GM19438 (cell line): ENCODE measurements around the gene EPB41L3.
"Not testable (repeated sequence)": the region's sequence is repeated elsewhere in the genome, so short reads cannot be mapped to it uniquely, and the experiment has no call there.

Experiments used
- ATAC-seq: cut with Tn5 transposase; IDR thresholded peaks from one replicate; pipeline ENCODE4 v1.9.1; 2021; ENCODE audit warnings: low read depth; ENCODE audit not compliant: unreplicated experiment

Gene EPB41L3

DNA sequence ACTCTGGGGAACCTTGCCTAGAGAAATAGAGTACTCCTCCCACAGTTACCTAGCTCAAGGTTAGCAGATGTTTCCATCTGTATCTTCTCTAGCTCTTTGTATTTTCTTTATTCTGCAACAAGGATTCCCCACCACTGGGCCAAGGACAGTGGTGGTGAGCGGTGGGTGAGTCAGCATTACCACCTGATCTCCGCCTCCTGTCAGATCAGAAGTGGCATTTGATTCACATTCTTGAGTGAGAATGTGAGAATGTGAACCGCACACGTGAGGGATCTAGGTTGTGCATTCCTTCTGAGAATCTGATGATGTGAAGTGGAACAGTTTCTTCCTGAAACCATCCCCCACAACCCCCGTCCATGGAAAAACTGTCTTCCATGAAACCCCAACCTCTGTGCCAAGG, 9.0 kb downstream of the EPB41L3 start:
- ATAC-seq: no peak

DNA sequence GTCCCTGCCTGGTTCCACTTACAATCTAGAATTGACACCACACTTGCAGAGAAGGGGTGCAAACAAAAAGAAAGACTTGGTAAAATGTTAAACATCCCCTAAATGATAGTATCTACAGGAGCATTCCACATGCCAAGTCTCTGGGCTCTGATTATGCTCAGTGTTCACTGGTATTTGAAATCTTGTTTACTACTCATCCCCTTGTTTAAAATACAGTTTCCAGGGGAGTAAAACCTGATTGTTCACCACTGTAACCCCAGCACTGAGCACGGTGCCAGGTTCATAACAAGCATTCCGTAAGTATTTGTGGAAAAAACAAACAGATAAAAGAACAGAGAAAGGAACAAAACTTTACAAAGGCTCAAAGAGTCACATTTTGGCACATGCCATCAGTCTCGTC, 11.7 kb downstream of the EPB41L3 start:
- no peak for ATAC-seq

DNA sequence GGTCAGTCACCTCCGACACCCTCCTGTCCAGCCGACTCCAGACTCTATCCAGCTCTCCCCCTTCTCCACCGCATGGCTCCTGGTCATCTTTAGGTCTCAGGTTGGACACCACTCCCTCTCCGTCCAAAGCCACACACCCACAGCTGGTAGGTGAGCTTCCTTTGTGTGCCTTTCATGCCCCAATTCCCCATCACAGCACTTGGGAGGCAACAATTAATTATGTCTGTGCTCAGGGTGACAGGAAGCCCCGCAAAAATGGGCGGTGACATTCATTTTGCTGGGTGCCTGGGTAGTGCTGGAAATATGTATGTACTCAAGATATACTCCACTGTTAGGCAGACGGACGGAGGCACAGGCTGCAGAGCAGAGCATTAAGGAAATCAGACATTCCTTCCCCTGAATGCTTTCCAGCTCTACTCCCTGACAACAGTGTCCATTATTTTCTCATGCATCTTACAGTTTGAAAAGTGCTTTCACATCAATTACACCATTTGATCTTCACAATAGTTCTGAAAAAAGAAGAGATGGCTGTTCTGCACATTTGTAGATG, 13.1 kb downstream of the EPB41L3 start:
- ATAC-seq: no peak

DNA sequence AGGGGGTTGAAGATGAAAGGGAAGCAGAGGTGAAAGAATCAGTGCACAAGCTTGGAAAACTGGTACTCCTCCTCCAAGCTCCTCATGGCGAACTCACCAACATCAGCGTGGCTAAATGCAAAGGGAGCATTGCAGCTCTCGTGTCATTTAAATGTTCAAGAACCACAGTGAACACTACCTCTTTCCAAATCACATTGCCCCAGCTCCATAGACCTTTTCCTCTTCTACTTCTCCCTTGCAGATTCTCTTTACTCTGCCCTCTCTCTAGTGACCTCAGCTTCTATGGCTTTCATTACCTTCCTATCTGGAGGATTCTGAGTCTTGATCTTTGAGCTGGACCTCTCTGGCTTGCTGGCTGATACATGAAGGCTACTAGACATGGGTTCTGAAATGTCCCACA, 14.3 kb downstream of the EPB41L3 start:
- no peak for ATAC-seq

DNA sequence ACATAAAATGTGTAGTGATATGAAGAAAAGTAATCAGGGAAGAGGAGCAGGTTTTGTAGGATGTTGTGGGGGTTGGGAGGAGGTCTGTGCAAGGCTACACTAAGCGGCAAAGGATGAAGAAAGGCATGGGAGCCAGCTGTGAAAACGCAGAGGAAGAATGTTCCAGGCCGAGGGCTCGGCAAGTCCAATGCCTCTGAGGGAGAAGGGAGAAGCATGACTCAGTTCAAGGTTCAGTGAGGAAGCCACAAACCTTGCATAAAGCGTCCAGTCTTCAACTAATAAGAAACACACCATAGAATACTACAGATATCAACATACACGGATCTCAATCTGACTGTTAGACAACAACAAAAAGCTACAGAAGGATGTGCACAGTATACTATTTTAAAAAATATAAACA, 16.2 kb downstream of the EPB41L3 start:
- ATAC-seq: no peak

DNA sequence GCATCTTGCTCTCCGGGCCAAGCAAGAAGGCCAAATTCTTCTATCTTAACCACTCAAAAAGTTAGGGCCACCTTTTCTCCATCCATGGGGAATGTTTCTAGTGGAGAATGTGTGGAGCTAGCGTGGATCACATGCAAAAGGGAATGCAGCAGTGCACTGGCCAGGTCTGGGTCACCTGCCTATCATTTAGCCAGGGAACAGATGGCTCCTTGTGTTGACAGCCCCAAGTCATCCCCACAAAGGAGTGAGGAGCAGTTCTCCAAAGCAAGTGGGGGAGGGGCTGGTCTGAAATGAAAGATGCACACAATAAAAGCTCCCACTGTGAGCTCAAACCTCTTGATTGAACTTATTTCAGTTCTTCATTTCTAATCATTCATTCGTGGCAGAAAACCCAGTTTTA, 19.1 kb downstream of the EPB41L3 start:
- ATAC-seq: no peak

DNA sequence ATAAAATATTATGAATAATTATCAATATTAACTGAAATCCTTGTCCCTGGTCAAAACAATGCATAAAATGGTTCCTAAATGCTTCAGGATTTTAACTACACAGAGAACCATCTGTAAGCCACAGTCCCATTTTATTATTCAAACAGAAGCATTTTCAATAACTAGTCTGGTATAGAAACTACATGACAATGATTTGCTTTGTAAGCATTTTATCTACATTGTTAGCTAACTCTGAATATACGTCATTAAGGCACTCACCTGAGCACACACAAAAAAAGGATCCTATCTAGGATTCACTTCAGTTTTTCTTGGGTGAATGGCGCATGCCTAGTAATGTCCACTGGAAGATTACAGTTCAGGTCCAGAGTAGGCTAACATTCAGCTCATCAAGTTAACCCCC, 22.8 kb downstream of the EPB41L3 start:
- ATAC-seq: no peak

DNA sequence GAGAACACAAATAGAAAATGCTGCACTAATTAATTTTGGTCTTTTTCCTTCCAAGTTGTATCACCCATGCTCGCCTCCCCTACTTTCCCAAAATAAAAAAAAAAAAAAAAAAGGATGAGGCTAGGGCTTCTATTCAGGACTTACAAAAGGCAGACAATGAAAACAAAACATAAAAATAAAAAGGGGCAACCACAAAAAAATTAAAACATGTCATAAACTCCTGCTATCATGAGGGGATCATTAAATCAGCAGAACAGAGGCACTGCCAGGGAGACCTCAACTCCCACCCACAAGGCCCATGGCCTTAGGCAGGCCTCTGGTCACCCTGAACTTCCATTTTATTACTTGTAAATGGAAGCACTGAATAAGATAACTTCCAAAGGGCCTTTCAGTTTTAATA, 23.3 kb downstream of the EPB41L3 start:
- no peak for ATAC-seq

DNA sequence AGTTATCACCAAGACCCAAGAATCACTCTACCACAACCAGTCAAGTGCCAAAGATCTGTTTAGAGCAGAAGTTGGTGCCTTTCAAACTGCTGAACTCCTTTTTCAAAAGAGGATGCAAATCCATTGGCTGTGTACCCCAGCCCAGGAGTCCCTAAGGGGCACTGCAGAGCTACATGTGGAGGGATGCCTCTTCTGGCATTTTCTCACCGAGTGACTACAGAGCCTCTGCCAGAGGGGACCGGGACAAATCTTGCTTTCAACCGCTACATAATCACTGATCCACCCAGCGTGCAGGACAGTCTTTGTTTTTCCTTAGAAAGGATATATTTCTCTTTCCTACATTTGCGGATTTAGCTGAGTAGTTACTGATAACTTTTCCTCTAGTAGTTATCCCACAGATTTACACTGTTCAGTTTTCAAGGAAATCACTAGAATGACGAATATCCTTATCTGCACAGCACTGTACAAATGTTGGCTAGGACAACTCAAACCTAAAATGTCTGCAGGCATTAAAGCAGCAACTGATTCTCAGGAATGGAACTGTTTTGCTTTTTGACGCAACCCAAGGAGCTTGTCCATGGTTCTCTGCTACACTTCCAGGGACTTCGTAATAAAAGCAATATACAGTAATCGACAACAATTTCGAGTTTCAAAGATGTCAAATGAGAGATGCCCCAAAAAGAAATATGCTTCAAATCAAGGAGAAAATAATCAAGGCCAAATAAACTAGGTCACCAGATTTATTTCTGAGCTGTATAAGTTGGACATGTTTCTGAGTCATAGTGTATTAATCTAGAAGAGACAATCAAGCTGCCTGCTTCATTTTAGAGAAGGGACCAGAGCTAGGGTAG, 24.1 kb downstream of the EPB41L3 start:
- no peak for ATAC-seq

DNA sequence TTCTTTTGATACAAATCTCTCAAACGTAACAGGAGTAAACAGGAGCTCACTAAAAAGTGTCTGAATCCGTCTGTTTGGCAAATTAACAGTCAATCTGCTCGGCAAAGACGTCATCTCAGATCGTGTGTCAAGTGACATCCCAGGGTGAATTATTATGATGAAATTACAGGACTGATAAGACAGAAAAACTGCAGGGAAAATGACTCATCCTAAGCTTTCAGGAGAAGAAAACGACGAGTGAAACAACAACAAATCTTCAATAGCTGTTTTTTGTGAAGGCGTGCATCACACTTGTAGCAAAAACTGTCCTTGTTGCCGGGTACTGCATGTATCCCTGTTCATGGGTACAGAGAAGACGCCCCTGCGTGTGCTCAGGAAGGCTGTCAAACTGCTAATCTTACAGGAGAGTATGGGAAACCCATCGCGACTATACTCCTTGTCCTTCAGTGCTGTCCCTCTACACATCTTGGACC, 24.9 kb downstream of the EPB41L3 start:
- ATAC-seq: no peak

DNA sequence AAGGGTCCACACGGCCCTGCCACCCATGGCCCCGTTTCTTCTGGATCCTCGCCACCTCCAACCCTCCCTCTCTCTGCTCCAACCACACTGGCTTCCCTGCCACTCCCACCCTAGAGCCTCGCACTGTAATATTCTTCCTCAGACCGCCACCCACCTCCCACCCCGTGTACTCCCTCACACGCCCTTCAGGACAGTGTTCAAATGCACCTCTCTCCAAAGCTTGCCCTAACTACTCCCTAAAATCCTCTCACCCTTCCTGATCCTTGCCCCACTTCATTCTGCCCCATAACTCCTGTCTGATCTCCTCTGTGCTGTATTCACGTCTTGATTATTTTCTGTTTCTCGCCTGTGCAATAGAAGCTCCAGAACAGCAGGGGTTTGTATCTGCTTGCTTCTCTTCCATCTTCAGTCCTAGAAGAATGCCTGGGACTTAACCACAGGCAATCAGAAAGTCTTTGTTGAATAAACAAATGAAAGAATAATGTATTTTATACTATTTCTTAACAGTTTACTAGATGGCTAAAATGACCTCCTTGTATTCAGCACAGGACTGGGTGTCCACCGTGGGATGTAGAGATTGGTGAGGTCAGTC, 25.5 kb downstream of the EPB41L3 start:
- ATAC-seq: no peak

DNA sequence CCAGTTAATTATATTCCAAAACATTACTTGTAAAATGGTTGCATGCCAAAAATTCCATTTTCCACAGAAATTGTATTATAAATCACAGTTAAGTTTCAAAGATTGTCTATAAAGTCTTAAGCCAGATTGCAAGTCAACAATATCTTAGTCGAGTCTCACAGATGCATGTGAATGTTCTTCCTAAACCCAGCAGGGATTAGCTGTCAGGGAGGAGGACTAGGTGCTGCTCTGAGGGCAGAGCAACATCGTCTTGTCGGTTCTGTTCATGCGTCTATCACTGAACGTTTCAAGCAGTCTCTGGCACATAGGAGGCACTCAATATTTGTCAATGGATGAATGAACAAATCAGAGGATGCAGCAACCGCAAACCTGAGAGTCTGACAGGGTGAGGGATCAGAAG, 27.0 kb downstream of the EPB41L3 start:
- ATAC-seq: no peak

DNA sequence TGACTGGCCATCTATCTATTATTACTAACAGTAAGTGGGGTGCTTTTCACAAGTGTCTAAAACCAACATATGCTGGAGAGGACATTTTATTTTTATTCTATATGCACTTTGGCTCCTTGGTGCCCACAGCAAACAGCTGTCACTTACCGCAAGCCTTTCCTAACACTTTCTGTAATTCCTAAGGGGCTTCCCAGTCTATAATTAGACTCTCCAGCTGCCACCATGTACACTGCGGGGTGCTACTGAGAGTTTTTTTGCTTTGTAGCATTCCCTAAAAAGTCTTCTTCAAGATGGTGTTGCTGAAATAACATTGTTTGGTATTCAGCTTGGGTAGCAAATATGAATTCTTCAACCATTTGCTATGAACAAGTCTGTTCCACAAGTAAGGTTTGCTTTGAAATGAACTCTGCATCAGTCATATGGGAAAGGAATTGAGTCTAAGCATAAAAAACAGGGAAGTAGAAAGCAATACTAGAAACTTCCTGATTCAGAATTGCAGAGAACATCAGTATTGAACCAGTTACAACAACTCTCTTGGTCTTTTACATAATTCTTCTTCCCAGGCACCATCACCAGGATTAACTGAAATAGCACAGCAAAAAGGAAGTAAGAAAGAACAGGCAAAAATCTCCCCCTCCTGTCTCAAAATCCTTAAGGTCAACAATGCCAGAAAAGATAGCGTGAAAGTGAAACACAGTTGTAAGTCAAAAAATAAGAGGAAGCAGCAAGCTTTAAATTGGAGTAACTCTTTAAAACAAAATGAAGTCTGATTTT, 28.6 kb downstream of the EPB41L3 start:
- ATAC-seq: no peak

DNA sequence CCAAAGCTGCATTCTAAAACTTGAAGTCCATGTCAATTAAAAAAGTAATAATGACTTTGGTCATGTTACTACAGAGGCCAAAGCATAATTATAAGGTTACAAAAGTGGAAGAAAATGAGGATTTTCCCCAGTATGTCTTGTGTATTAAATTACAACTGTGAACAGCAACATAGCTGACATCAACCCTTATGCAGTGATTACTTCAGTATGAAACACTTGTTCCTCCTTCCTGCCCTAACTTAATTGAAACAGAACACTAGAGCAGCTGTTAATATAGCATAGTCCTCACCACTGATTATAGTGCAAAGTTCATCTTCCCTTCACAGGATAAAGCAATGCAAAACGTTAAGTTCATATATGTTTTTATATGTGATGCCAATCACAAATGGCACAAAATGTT, 29.9 kb downstream of the EPB41L3 start:
- ATAC-seq: no peak

DNA sequence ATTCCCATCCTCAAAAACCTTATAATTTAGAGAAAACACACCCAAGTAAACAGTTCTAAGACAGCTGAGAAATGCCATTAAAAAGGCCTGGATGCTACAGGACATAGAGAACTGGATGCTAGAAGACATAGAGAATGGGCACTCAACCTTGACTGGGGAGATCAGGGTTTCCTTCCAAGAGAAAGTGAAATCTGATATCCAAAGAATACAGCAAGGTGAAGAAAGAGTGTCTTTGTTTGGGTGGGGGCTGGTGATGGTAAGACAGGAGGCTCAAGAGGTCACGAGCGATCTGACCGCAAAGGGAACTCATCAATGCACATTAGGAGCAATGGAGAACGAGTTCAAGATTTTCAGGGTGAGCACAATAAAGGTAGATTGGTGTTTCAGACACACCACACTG, 31.6 kb downstream of the EPB41L3 start:
- no peak for ATAC-seq

DNA sequence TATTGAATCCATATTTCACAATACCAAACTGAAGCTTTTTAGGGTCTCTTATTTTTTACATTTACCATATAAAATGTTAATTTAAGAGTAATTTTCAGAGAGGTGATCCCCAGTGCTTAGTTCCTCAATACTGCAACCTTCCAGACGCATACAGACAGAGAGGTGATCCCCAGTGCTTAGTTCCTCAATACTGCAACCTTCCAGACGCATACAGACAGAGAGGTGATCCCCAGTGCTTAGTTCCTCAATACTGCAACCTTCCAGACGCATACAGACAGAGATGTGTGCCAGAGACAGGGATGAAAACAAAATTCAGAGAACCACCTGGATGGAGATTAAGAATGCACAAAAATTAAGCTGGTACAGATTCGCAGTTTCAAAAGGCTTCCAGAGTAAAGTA, 32.3 kb downstream of the EPB41L3 start:
- ATAC-seq: not testable (repeated sequence)

DNA sequence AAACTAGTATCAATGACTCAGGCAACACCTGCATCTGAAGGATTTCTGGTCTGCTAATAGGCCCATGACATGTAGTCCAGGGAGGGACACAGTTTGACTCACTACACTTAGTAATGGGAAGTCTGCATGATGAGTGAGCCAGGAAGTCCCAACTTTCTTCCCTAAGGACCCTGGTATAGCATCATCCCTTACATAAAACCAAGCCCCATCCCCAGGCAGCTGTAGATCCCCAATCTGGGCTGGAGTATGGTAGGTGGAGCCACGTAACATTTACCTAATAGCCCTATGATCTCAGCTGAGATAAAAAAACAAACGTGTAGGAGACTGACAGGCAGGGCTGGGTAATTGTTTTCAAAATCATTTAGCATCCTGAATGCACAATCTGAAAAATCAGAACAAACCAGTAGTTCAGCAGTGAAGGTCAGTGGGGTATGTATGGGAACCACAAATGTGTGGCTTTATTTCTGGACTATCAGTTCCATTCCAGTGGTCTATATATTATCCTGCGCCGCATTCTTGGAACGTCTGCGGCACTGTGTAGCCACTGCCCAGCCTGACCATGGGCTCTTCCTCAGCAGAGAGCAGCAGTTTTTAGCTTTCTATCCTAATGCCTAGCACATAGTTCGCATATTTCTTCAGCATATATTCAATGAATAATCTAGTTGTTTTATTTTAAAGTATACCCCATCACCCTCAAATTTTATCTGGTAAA, 33.5 kb downstream of the EPB41L3 start:
- no peak for ATAC-seq

DNA sequence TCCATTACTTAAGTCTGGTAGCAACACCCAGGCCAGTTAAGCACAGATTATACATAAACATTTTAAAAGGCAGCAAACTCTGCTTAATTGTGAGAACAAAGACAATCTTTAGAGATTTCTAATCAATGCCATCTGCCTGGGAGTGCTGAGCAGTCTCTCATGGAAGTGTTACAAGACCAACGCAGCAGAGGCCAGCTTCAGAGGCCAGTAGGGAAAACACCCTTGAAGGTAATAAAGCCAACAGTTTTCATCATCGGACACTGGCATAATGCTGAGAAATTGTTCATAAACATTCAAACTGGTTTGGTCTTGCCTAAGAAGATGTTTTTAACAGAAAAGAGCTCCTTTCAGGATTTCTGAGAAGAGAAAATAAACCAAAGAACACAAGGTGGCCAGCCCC, 35.0 kb downstream of the EPB41L3 start:
- no peak for ATAC-seq

DNA sequence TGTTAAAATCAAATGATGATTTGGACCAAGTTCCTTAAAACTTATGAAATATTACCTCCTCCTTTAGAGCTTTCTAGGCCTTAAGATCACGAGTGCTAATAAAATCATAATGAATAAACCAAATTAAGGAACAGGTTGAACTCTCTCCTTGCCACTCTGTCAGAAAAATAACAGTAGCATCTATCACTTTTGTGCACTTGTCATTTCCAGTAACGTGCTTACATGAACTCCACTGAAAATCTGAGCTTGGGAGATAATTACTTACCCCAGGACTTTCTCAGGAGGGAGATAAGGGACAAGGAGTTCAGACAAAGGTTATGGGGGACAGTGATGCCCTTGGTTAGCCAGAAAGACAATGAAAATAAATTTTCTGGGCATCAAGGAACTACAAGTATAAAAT, 36.0 kb downstream of the EPB41L3 start:
- no peak for ATAC-seq

DNA sequence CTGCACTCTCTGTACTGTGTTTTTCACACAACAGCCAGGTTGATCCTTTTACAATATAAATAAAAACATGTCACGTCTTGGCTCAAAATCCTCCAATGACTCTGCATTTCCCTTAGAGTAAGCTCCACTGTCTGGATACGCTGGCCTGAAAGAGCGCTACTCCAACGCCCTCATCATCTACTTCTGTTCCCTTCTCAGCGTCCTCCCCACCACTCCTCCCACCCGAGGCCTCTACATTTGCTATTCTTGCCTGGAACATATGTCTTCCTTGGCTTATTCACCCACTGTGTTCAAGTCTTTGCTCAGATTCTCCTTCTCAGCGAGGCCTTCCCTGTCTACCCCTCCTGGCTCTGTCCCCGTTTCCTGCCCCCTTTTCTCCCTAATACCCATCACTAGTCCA, 37.6 kb downstream of the EPB41L3 start:
- no peak for ATAC-seq

DNA sequence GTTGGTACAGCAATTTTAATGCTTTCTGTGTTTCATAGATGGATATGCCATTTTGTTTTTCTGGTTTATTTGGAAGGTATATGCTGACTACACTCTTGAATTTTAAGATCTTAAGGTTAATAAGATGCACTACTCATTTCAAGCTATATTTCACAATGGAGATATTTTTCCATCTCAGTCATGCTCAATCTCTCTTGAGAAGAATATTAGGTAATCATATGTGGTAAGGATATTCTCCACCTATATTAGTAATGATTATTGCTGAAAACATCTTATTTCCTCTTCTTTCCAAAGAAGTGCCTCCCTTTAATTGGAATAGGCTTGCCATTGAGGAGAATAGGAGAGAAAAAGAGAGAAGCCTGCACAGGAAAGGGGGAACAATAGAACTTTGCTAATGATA, 40.1 kb downstream of the EPB41L3 start:
- no peak for ATAC-seq
